ENCODE results near the gene MICB. TPM values are rescaled to one million over a fixed set of nuclear protein-coding genes. Genes with fewer than 3 reads are reported as not detected.

MICB gene
- polyA plus RNA-seq, 1 donor (not counting 4 experiments of a cell fraction or from before 2014, with no cell fraction given), result 8.6 TPM

- FAIRE-seq, result no peak
- H4K20me1 ChIP-seq (ENCODE audit: control insufficient read depth, extremely low read depth, insufficient read depth, low read length), result peaks cover 11% of the 10 kb centered on the region
- no peak overlapping the region for H2AFZ ChIP-seq (ENCODE audit: control insufficient read depth, low read length)
- no peak for TF ChIP-seq EZH2 (IDR thresholded peaks at IDR 0.05; ENCODE audit: low read length)
- TF ChIP-seq, protein P1, sequence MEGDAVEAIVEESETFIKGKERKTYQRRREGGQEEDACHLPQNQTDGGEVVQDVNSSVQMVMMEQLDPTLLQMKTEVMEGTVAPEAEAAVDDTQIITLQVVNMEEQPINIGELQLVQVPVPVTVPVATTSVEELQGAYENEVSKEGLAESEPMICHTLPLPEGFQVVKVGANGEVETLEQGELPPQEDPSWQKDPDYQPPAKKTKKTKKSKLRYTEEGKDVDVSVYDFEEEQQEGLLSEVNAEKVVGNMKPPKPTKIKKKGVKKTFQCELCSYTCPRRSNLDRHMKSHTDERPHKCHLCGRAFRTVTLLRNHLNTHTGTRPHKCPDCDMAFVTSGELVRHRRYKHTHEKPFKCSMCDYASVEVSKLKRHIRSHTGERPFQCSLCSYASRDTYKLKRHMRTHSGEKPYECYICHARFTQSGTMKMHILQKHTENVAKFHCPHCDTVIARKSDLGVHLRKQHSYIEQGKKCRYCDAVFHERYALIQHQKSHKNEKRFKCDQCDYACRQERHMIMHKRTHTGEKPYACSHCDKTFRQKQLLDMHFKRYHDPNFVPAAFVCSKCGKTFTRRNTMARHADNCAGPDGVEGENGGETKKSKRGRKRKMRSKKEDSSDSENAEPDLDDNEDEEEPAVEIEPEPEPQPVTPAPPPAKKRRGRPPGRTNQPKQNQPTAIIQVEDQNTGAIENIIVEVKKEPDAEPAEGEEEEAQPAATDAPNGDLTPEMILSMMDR (optimal IDR thresholded peaks at IDR 0.05 in 1 of 3, IDR thresholded peaks at IDR 0.05 in 1 of 3, conservative IDR thresholded peaks at IDR 0.05 in 1 of 3; ENCODE audit: extremely low read depth in 1 of 3, insufficient read depth in 2 of 3, low read length in 3 of 3), result no peak
- no peak overlapping the region for H3K4me2 ChIP-seq (ENCODE audit: control insufficient read depth, extremely low read depth, insufficient read depth, low read depth, low read length)
- H3K4me1 ChIP-seq (ENCODE audit: control insufficient read depth, extremely low read depth, insufficient read depth, low read length), result peaks cover 7% of the 10 kb centered on the region
- H3K27ac ChIP-seq (ENCODE audit: control insufficient read depth, insufficient read depth, low read length), result no peak overlapping the region
- dilution Hi-C loops (cut with MboI; ENCODE audit: extremely low pct_ligation_motif_present, low sequenced_read_pairs), result no loop called here
- no peaks in the 10 kb centered on the region for H3K9me1 ChIP-seq (ENCODE audit: control insufficient read depth, extremely low read depth, insufficient read depth, low read length)
- no peak overlapping the region for H3K9ac ChIP-seq (ENCODE audit: control insufficient read depth, extremely low read depth, insufficient read depth, low read length)
- no peaks in the 10 kb centered on the region for H3K79me2 ChIP-seq (ENCODE audit: control insufficient read depth, insufficient read depth, low read length)
- no peak overlapping the region for H3K4me3 ChIP-seq (ENCODE audit: control insufficient read depth in 2 of 3, extremely low read depth in 1 of 3, insufficient read depth in 2 of 3, low read depth in 1 of 3, low read length in 3 of 3)
- H3K36me3 ChIP-seq (ENCODE audit: control insufficient read depth in 2 of 2, extremely low read depth in 1 of 2, insufficient read depth in 2 of 2, low read length in 2 of 2), result peaks cover 10 to 11% of the 10 kb centered on the region in 2 experiments
- no peaks in the 10 kb centered on the region for H3K27me3 ChIP-seq (ENCODE audit: control insufficient read depth, extremely low read depth, insufficient read depth, low read length)
- H3K9me3 ChIP-seq (ENCODE audit: control insufficient read depth, low read depth, low read length), result no peaks in the 10 kb centered on the region
- no peak for DNase-seq (ENCODE audit: low read depth, low spot score)
These were observed 28.1 kb downstream of the MICB start for GRCh38 chr6:31525932-31526591.

DNA sequence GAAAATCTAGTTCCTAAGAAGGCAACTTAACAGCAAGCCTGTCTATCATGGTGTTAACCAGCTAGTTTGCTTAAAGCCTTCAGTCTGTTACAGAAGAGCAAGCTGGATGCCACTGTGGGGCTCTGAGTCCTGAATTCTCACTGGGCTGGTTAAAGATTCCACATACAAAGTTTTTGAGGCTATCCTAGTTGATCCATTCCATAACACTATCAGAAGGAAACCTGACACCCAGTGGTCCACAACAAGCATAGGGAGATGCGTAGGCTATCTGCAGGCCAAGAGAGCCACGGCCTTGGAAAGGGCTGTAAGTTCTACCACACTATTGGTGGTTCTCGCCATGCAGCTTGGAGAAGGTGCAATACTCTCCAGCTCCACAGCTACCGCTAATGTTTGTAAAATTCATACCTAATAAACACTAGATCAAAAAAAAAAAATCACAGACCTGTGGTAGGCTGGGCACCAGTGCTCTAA lies 30.4 kb downstream of the MICB start:
- no peak overlapping the region for H3K27ac ChIP-seq (ENCODE audit: control insufficient read depth, insufficient read depth, low read length)
- H3K9ac ChIP-seq (ENCODE audit: control insufficient read depth, extremely low read depth, insufficient read depth, low read length), result no peak overlapping the region
- H3K4me3 ChIP-seq (ENCODE audit: control insufficient read depth in 2 of 3, extremely low read depth in 1 of 3, insufficient read depth in 2 of 3, low read depth in 1 of 3, low read length in 3 of 3), result no peak overlapping the region
- H2AFZ ChIP-seq (ENCODE audit: control insufficient read depth, low read length), result no peak overlapping the region
- no peaks in the 10 kb centered on the region for H3K9me1 ChIP-seq (ENCODE audit: control insufficient read depth, extremely low read depth, insufficient read depth, low read length)
- H3K27me3 ChIP-seq (ENCODE audit: control insufficient read depth, extremely low read depth, insufficient read depth, low read length), result no peaks in the 10 kb centered on the region
- dilution Hi-C loops (cut with MboI; ENCODE audit: extremely low pct_ligation_motif_present, low sequenced_read_pairs), result no loop called here
- peaks cover 7% of the 10 kb centered on the region for H3K4me1 ChIP-seq (ENCODE audit: control insufficient read depth, extremely low read depth, insufficient read depth, low read length)
- peaks cover 14% of the 10 kb centered on the region for H4K20me1 ChIP-seq (ENCODE audit: control insufficient read depth, extremely low read depth, insufficient read depth, low read length)
- H3K9me3 ChIP-seq (ENCODE audit: control insufficient read depth, low read depth, low read length), result no peaks in the 10 kb centered on the region
- H3K4me2 ChIP-seq (ENCODE audit: control insufficient read depth, extremely low read depth, insufficient read depth, low read depth, low read length), result no peak overlapping the region
- TF ChIP-seq, protein P1 (optimal IDR thresholded peaks at IDR 0.05 in 1 of 3, IDR thresholded peaks at IDR 0.05 in 1 of 3, conservative IDR thresholded peaks at IDR 0.05 in 1 of 3; ENCODE audit: extremely low read depth in 1 of 3, insufficient read depth in 2 of 3, low read length in 3 of 3), result no peak
- TF ChIP-seq EZH2 (IDR thresholded peaks at IDR 0.05; ENCODE audit: low read length), result no peak
- H3K79me2 ChIP-seq (ENCODE audit: control insufficient read depth, insufficient read depth, low read length), result peaks cover 4% of the 10 kb centered on the region
- FAIRE-seq (no peak), DNase-seq (ENCODE audit: low read depth, low spot score) (no peak)
- H3K36me3 ChIP-seq (ENCODE audit: control insufficient read depth in 2 of 2, extremely low read depth in 1 of 2, insufficient read depth in 2 of 2, low read length in 2 of 2), result peaks cover 22 to 24% of the 10 kb centered on the region in 2 experiments

Measured in keratinocyte (primary cell).